Hematopoietic multipotent progenitor cell treated with erythropoietin and hydrocortisone succinate and interleukin-3 and kit ligand, for 17 days (in vitro differentiated cells): ENCODE measurements around the gene RPL5.
A peak's percentile ranks its signal among the peaks of the same experiment; 100 is the strongest.
"Not testable (repeated sequence)": the region's sequence is repeated elsewhere in the genome, so short reads cannot be mapped to it uniquely, and the experiment has no call there.

Experiments
- DNase-seq: peaks from one replicate; pipeline ENCODE4 v3.0.0-alpha.2; 2015; ENCODE audit warnings: low spot score

RPL5 gene

DNA sequence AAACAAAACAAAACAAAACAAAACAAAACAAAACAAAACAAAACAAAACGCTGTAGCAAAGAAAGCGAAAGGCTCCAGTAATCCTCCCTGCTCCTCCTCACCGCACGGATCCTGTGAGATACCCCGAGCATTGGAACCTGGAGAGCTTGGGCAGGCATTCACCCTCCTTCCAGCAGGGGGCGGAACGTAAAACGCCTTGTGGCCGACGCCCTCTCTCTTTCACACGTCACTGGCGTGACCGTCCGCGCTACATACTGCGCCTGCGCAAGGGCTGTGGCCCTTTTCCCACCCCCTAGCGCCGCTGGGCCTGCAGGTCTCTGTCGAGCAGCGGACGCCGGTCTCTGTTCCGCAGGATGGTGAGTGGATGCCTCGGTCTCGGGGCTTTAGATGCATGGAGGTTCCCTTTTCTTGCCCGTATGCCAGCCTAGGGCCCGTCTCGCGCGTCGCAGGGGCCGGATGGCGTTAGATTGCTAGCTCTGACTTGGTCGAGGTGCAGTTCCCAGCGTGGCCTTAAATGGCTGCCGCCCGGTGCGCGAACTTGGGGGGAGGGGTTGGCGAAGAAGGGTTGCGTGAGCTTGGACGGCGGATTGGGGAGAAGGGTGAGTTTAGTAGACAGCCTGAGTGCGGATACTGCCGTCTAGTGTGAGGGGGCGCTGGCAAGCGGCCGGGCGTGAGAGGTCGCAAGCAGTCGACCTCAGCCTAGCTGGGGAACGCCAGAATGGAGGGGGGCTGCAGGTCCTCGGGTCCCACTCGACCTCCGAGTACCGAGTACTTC, at the start of gene RPL5:
Gene RPL5, plus strand, starts transcription at position 279 of the 775 bp plus-strand sequence. Its CDS starts 75 bp downstream, at position 354.
- DNase-seq = peak; percentile 99

DNA sequence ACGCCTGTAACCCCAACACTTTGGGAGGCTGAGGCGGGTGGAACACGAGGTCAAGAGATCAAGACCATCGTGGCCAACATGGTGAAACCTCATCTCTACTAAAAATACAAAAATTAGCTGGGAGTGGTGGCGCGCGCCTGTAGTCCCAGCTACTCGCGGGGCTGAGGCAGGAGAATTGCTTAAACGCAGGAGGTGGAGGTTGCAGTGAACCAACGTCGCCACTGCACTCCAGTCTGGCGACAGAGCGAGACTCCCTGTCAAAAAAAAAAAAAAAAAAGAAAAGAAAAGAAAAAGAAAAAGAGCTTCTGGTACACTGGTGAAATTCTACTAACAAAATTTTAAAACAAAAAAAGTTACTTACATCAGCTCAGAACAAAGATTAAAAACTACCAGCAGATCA, 48.3 kb upstream of the RPL5 start:
- DNase-seq = not testable (repeated sequence)

DNA sequence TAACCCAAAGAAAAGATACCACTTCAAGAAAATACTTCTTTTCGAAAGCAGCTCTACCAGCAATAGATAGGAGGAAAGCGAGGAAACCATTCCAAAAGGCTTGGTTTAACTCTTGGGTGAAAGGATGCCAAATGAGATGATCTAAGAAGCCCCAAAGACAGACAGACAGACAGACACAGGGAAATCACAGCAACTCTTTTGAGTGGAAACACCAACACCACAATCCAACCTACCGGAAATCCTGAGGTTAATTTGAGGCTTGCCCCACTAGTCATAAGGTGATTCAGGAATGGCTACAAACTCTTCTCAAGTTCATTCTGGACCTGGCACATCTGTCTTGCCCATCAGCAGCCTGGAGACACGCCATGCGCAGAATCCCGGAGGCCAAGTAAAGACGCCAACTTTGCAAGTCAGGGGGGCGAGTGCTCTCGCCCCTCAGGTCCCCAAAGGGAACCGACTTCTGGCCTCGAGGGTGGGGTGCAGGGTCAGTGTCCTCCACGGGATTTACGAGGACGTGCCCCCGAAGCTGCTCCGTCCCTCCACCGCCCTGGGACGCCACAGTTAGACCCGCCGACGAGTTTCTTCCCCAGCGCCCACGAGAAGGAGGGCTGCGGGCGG, 47.7 kb upstream of the RPL5 start:
- no peak for DNase-seq

DNA sequence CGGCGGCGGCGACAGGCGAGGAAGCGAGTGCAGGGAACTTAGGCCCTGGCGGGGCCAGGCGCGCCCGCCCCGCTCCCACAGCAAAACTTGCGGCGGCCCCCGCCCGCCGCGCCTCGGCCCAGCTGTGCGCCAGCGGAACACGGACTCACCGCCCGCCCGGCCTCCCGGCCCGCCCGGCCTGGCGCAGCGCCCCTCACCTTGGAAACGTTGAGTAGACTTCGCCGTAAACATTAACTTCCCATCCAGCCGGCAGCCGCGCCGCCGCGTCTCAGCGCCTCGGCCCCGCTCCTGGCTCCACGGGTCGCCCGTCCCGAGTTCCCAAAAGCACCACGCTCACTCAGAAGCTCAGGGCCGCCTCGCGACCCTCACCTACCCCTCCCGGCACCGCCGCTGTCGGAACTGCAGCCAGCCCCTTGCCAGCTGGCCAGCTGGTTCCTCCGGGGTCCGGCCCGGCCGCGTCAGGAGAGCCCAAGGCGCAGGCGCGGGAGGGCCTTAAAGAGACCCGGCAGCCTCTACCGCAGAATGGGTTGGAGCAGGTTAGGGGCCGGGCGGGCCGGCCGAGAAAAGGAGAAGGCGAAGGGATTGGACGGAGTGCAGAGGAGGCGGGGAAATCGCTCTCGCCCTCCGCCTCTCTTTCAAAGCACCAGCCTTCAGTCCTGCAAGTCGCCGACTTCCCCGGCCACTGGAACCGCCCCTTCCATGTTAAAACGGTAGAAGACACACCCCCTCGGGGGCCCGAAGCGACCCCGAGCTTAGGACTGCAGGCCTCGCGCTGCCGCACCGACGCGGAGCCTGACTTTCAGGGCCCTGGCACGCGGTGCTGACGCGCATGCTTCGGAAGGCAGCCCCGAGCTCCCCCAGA, 47.0 kb upstream of the RPL5 start, which contains the start of gene EVI5:
Gene EVI5, minus strand, starts transcription at position 470 of the 862 bp plus-strand sequence. CDS start 48,562 bp downstream, outside the sequence.
- peak; percentile 71 for DNase-seq

DNA sequence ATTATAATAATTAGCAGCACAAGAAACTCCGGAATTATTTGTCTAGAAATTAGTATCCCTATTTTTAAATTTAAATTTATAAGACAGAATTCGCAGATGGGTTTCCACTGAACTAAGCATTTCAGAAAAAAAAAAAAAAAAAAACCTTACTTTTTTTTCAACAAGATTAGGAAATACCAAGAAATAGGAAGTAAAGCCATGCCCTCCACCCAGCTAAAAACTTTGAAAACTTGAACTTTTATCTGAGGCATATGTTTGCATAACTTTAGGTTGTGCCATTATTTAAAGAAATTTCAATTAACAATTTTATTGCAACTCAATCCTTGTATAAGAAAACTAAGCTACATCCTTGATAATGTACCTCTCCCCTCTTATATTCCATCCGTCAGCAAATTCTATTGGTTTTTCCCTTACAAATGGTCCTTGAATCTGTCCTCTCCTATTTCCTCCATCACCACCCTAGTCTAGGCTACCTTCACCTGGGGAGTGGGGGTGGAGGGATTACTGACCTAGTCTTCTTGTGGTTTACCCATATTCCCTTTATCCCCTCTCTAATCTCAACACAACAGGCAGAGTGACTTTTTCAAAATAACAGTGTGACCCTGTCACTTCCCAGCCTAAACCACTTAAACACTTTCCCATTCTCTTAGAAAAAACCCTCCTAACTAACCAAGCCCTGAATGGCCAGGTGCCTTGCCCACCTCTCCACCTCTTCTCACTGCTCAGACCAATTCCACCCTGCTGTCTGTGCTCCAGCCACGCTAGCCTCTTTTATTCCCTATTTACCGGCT, 45.5 kb upstream of the RPL5 start:
- DNase-seq = no peak

DNA sequence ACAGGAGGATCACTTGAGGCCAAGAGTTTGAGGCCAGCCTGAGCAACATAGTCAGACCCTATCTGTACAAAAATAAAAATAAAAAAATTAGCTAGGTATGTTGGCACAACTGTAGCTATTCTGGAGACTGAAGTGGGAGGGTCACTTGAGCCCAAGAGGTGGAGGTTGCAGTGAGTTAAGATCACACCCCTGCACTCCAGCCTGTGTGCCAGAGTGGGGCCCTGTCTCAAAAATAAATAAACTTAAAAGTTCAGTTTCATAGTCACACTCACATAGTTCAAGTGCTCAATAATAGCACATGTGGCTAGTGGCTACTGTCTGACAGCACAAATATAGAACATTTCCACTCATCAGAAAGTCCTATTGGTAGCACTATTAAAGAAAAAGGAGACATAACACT, 41.8 kb upstream of the RPL5 start:
- no peak for DNase-seq

DNA sequence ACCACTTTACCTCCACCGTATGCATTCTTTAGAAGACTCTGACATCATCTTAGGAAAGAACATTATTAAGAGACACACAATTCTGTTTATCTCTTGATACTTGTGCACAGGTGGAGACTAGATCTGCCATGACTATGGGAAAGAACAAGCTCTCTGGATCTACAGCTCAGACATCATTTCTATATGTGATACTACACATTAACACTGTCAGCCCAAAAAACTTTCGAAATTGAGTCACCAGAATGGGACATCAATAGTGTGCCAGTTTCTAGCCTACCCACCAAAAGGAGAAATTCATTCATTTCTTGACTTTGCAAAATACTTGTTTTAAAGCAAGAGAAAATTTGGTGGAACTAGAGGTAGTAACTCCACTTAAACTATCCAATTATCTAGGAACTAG, 41.0 kb upstream of the RPL5 start:
- no peak for DNase-seq

DNA sequence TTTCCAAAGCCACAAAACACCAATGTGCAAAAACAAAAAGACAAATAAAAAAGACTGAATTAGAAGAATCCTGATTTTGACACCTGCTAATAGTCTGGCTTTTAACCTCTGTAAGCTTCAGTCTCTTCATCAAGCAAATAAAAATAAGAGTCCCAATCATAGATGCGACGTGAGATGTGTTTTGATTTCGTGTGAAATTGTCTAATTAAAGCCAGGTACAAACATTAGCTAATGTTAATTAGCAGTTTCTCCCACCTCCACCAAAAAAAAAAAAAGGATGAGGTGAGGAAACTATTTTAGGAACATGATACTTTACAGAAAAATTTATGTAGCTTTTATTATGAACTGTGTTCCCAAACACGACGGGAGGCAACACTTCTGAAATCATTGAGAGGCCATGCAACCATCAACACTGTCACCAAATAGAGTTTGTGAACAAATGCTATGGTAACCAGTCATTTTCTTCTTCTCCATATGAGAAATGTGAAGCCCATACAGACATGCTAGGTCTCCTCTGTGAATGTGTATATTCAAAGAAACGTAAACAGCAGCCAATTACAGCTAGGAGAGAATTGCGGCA, 40.3 kb upstream of the RPL5 start:
- DNase-seq = no peak

DNA sequence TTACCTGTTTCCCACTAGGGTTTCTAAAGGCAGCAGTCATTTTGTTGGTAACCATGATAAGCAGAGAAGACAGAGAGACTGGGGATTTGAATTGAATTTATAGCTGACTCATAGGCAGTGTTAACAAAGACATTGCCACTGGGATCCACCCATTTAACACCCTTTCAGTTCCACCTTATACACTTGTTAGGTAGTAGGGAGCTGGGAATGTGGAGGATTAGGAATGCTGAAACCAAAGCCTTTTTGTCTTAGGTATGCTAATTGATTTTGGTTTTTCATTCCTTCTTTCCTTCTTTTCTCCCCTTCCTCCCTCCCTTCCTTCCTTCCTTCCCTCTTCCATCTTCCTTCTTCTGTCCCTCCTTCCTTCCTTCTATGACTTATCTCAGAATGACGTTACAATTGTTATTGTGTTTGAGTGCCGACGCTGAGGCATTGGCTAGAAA, 39.5 kb upstream of the RPL5 start:
- no peak for DNase-seq

DNA sequence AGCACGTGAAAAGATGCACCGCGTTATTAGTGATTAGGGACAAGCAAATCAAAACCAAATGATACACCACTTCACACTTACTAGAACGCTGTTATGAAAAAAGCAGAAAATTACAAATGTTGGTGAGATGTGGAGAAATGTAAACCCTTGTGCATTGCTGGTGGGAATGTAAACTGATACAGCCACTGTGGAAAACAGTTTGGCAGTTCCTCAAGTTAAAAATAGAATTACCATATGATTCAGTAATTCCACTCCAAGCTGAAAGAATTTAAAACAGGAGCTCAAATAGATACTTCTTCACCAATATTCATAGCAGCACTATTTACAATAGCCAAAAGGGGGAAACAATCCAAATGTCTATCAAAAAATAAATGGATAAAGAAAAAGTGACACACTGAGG, 36.7 kb upstream of the RPL5 start:
- DNase-seq = no peak

DNA sequence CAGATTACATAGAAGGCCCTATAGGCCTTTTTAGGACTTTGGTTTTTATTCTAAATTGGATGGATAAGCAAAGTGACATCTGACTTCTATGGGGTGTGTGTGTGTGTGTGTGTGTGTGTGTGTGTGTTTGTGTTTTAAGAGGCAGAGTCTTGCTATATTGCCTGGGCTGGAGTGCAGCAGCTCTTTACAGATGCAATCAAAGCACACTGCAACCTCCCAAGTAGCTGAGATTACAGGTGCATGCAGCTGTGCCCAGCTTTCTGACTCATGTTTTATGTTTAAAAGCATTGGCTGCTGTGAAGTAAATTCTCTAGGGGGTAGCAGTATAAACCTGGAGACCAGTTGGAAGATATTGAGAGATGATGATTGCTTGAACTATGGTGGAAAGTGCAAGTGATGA, 34.5 kb upstream of the RPL5 start:
- DNase-seq = no peak

DNA sequence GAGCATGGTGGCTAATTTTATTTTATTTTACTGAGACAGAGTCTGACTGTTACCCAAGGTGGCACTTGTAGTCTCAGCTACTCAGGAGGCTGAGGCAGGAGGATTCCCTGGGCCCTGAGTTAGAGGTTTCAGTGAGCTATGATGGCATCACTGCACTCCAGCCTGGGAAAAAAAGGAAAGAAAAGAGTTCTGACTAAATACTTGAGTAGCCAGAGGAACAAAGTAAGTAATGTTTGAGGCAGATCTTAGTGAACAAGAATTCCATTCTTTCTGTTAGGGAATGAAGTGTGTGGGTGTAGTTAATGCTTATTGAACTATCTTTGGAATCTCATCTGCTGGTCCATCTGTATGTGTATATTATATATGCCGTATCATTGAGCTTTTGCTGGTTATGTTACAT, 33.9 kb upstream of the RPL5 start:
- DNase-seq = no peak

DNA sequence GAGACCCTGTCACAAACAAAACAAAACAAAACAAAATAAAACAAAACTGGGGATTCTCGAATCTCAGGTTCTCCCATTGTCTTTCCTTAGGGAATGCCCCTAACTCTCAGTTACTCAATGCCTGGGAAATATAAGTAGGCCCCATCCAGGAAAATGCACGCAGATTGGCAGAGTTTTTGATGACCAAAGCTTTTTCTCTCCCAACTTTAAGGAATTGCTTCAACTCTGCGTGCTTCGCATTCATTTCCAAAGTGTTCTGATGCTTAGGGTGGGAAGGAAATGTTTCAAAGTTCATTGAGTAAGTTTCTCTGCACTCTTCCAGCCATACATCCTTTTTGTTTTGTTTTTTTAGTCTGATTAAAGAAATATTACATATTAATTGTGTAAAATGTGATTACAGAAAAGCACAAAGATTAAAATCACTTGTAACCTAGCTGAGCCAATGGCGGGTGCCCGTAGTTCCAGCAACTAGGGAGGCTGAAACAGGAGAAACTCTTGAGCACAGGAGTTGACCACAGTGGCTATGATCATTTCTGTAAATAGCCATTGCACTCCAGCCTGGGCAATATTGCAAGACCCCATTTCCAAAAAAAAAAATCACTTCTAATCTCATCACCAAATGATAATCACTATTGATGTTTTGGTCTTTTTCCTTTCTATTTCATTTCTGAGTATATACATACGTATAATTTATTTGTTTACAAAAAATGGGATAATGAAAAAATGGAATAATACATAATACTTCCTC, 28.5 kb upstream of the RPL5 start:
- no peak for DNase-seq

DNA sequence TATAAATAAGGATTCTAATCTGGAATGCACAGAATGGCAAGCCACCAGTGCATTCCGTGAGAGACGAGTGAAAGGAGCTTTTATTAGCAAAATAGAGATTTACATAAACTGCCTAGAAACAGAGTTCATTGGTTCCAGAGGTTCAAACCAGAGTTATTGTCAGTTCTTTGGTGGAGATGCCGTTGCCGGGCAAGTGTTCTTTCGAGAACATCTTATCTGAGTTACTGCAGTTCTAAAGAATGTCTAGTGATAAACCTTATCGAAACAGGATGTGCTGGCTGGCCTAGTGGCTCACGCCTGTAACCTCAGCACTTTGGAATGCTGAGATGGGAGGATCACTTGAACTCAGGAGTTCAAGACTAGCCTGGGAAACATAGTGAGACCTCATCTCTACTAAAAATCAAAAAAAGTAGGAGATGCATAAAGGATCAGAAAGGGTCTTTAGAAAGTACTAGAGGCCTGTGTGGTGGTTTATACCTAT, 27.1 kb upstream of the RPL5 start:
- no peak for DNase-seq

DNA sequence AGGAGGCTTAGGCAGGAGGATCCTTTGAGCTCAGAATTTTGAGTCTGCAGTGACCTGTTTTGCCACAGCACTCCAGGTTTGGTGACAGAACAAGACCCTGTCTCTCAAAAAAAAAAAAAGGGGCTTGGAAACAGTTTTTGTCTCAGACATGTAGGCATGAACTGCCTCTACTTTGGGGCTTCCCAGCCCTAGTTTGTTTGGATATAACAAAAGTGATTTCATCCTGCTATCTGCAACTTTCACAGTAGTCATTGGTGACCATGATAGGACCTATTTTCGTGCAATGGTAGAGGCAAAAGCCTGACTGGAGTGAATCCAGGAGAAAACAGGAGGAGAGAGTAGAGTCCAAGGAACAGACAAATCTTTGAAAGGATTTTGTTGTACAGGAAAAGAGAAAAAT, 26.6 kb upstream of the RPL5 start:
- no peak for DNase-seq

DNA sequence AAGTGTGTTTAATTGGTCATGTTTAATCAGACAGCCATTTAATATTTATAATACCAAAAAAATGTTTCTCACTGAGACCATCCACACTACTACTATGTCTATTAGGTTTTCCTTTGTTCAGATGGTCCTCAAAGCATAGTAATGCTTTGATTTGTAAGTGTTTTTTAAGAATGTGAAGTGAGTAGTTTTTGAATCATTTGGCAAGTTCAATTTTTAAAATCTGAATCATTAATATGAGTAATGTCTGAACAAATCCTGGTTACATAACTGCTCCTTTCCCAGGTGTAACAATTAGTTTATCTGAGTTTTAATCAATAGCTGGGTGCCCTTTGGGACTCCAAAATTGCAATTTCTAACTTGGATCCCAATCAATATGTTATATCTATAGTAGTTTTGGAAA, 23.5 kb upstream of the RPL5 start:
- no peak for DNase-seq

DNA sequence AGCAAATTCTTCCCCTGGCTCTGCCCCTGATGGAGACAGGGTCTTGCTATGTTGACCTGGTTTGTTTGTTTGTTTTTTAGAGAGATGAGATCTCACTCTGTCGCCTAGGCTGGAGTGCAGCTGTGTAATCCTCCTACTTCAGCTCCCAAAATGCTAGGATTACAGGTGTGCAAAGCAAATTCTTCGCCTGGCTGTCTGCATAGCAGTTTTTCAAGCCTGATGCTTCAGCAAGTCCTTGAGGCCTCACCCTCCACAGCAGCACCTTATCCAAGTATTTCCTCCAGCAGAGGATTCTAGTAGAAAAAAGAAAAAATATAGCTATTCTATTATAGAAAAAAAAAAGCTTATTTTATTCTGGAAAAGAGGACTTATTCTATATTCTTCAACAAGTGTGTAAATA, 15.1 kb upstream of the RPL5 start:
- no peak for DNase-seq

DNA sequence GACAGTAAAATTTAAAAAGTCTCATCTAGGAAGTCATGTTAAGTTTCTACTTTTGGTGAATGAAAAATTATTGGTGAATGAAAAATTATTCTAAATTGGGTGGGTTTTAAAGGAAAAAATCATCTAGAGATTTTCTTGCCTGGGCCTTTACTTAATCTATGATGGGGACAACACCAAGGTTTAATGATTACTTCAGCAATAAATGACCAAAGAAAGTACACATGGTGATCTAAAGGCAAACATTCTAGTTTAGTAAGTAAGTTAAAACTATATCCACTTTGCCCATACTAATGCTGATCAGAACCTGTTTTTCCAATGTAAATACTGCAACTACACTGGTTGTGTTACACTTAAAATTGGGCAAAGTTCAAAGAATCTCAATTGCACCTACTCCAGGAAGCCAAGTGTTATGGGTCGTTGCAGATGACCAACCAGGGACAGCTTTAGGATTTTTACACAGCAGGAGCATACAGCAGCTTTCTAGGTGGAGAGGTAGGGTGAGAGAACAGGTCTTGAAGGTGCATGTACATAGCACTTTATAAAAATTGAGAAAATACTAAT, 14.6 kb upstream of the RPL5 start:
- no peak for DNase-seq

DNA sequence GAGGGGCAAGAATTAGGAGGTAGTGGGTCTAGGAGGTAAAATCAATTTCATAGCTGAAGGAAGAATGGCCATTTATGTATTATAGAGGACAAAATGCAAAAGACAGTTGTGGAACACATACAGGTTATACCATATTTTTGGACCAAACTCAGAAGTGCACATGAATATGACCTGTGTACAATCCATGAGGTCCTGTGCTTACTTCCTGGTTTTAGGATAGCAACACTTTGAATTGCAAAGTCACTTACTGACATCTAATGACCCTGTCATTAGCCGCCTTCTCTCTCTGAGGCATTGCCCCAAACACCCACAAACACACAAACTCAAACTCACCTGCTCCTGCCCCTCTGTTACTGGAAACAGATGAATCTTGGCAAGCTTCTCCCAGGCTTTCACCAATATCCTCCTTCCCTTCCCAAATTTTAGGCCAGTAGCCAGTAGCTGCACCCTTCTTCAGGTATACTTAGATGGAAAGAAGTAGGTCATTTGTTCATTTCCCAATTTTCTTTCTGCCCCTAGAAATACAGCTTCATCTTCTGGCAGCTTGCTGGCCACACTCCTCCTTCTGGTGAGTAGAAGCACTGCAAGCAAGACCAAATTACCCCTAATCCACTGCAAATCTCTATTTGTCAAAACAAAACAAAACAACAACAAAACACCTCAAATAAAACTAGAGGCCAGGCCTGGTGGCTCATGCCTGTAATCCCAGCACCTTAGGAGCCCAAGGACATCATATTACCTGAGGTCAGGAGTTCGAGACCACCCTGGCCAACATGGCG, 13.7 kb upstream of the RPL5 start:
- DNase-seq = peak; percentile 22
